GM18517 (cell line): Measurements from ENCODE around the gene ATOH8.
"Not testable (repeated sequence)": the region's sequence is repeated elsewhere in the genome, so short reads cannot be mapped to it uniquely, and the experiment has no call there.

ENCODE experiments used
- ATAC-seq: cut with Tn5 transposase; IDR thresholded peaks from one replicate; pipeline ENCODE4 v1.9.1; 2021; ENCODE audit warnings: mild to moderate bottlenecking, moderate library complexity; ENCODE audit not compliant: unreplicated experiment

ATOH8 gene

GRCh38 chr2:85822766-85823165 is 69.0 kb downstream of the ATOH8 start:
- no peak for ATAC-seq

DNA sequence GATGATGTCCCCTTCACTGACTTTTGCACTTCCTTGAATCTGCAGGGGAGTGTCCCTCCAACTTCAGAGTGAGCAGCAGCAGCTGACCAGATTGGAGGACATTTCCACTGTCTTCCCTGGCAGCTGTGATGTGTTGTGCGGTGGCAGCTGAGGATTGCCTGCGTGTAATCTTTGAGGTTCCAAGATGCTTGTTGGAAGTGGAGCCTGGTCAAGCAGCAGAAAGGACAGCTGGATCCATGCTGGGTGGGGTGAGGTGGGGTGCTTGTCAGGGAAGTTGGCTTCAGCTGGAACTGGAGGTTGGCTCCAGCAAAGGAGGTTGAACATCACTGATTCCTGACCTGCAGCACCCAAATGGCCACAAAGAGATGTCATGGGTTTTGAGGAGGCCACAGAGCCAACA is 70.2 kb downstream of the ATOH8 start:
- no peak for ATAC-seq

DNA sequence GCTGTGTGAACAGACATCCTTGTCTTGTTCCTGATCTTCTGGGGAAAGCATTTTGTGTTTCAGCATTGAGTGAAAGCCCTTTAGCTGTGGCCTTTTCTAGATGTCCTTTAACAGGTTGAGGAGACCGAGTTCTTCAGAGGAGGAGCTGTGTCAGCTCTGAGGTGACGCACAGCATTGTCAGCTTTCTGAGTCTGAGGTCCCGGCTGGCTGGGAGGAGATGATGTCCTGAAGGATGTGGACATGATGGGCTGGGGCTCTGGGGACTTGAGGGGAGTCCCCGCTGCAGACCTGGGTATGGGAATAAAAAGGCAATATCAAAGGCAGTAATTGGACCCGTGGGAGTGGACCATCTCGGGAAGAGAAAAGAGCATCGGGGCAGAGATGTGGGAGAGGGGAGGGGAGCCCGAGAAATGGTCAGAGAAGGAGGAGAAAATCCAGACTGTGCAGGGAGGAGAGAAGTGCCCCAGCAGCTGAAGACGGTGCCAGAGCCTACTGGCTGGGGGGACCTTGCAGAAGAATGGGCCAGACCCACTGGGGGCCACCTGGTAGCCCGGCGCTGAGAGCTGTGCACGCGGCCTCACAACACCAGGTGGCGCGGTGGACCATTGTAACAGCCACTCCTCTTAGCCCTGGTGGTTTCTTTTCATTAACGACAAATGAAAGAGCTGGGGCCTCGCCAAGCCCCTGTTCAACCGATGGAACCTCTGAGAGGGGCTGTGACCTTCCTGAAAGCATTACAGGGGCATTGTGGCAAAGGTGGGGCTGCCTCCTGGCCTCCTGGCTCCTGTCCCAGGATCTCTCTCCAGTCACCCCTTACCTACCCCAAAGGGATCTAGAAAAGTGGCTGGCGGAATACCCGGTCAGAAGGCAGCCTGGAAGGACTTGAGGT is 73.4 kb downstream of the ATOH8 start:
- peak; percentile 70 for ATAC-seq

DNA sequence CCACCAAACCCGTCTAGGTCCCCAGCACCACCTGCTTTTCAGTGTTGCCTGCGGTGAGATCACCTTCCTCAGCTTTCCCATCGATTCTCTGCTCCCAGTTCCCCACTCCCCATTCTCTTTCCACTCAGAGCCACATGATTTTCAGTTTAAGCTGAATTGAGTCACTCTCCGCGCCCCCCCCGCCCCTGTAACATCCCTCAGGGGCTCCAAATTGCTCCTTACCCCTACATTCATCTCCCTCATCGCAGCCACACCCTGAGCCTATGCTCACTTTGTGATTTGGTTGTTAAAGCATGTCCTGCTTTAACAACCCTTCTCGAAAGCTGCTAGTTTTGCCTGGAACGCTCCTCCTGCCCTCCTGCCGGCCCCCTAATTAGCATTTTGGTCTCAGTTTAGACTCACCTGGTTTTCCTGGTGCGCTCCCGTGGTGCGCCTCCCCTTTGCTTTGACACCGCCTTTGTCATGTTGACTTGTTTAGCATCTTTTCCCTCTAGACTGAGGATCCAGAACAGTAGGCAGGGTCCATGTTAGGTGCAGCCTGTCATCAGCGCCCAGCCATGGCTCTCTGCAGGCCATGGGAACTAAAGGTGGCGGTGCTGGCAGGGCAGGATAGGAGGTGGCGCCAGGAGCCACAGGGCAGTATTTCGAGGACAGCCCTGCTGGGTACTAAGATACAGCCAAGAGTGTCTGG is 74.2 kb downstream of the ATOH8 start:
- ATAC-seq, result no peak

DNA sequence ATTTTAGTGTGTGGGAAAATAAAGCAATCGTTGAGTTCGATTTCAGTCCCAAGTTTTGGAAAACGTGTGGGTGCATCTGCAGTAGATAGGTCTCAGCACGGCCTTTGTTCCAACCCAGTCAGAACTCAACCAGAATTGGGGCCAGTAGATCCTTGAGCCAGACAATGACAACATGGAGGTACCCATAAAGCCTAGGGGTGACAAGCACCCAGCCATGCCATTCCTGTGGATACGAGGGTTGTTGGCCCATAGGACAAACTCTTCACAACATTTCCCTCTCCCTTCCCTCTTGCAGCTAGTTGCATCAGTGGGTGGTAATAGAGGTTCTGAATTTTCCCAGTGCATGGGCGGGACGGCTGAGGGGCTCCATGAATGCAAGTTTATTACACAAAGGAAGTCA is 74.9 kb downstream of the ATOH8 start:
- no peak for ATAC-seq

DNA sequence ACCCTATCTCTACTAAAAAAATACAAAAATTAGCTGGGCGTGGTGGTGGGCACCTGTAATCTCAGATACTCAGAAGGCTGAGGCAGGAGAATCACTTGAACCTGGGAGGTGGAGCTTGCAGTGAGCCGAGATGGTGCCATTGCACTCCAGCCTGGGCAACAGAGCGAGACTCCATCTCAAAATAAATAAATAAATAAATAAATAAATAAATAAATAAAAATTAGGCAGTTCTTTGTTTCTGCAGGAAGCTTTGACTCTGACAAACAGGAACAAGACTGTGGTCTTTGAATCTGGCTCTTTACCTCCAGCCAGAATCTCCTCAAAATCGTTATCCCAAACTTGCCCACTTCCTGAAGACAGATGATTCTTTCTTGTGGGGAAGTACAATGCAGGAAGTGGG is 75.6 kb downstream of the ATOH8 start:
- ATAC-seq, result not testable (repeated sequence)

DNA sequence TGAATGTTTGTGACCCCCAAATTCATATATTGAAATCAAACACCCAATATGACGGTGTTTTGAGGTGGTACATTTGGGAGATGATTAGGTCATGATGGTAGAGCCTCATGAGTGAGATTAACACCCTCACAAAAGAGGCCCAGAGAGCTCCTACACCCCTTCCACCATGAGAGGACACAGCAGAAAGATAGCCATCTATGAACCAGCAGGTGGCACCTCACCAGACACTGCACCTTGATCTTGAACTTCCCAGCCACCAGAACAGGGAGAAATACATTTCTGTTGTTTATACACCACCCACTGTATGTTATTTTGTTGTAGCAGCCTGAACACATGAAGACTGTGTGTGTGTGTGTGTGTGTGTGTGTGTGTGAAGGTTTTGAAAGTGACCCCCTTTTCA is 76.9 kb downstream of the ATOH8 start:
- no peak for ATAC-seq

- no peak for ATAC-seq
Measured at GRCh38 chr2:85831735-85832134, 77.9 kb downstream of the ATOH8 start.

DNA sequence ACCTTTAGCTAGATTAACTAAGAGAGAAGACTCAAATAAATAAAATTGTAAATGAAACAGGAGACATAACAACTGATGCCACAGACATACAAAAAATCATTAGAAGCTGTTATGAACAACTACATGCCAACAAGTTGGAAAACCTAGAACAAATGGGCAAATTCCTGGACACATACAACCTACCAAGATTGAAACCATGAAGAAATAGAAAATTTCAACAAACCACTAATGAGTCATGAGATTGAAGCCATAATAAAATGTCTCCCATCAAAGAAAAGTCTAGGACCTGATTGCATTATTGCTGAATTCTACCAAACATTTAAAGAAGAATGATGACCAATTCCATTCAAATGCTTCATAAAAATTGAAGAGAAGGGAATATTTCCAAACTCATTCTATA is 80.7 kb downstream of the ATOH8 start:
- ATAC-seq, result no peak
